GM18526 (cell line): ENCODE data around the gene C1orf52.

Source experiments
- POLR2A ChIP-seq: IDR thresholded peaks from 3 replicates; pipeline ENCODE4 v1.6.1; 2011; ENCODE audit not compliant: insufficient read length; ENCODE audit errors: extremely low read depth

The C1orf52 gene

GRCh38 chr1:85262985-85263384 lies 3.5 kb upstream of the C1orf52 start:
- TF ChIP-seq POLR2A: no peak

DNA sequence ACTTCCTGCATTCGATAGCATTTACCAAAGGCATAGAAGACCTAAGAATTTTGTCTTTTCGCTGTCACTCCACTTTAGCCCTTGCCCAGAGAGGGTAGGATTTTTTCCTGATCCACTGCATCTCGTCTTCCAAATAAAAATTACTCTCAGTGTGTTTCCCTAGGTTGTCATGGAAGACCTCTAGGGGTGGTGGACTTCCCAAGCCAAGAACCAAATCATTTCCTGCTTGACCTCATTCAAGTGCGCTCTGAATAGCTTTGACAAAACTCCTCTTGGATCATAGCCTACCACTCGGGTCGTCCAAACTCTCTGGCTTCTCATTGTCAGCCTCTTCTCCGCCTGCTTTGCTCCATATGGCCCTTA lies 431 bp upstream of the C1orf52 start:
- no peak for TF ChIP-seq POLR2A

DNA sequence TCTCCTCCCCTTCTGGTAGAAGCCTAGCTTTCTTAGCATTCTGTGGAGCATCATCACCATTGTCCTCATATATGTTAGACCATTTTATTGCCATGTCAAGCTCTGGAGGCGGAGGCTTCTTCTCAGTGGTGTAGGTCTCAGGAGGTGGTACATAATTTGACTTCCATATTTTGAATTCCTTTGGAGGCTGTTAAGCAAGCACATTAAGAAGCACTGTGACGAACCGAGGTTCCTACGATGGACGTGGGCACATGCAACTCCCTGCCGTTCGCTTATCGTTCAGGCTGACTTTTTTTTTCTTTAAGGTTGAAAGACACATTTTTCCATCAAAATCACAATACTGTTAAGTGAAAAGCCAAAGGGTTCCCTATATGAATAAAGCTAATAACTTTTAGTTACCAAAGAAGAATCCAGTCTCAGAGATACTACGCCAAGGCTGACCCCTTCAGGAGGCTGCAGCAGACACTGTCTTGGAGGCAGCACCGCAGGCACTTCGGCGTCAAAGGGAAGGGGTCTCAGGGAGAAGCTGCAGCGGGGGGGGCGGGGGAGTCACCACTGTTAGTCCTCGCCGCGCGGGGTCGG lies 835 bp downstream of the C1orf52 start:
- TF ChIP-seq POLR2A: no peak

GRCh38 chr1:85245891-85246290 lies 13.6 kb downstream of the C1orf52 start:
- no peak for TF ChIP-seq POLR2A

DNA sequence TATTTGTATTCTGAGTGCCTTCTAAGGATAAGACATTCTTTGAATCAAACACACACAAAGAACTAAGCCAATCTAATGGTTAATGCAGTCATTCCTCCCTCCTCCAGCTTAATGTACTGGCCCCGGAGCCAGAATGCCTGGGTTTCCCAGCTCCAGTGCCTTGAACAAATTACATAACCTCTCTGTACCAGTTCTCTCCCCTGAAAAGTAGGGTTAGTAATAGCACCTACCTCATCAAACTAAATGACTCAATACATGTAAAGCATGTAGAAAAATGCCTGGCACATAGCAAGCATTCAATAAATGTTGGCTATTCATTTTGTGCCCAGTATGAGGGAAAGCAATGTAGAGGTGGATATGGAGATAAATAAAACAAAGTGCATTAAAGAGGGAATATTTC lies 14.0 kb downstream of the C1orf52 start:
- no peak for TF ChIP-seq POLR2A

DNA sequence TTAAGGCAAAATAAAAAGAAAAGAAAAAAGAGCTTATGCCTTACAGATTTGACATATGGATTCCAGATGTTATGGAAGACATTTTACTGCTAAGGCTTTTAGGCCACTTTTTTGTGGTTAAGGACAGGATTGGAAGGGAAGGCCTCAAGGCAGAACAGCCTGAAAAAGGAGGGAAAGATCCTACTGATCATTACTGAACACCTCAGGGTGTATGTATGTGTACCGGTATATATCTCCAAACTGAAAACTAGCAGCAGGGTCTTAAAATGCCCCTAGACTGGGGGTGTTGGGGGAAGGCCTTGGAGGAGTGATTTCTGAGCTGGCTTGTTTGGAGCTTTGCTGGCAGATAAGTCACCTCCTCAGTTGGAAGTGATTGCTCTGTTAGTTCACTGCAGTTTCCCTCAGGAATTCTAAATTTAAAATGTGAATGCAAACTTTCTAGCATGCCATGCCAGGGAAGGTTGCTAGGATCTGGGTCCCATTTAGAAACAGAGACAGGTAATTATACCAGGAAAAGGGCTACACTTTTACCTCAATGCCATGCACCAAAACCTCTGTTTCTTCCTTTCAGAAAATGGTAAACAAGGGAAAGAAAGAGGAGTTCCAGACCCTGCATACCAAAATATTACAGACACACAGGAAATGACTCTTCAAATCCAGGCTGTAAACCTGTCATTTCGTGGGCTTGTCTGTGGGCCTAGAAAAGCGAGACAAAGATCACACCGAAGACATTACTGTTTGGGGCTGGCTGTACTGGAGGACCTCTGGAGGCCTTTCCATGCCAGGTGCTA lies 15.0 kb downstream of the C1orf52 start:
- TF ChIP-seq POLR2A: no peak

DNA sequence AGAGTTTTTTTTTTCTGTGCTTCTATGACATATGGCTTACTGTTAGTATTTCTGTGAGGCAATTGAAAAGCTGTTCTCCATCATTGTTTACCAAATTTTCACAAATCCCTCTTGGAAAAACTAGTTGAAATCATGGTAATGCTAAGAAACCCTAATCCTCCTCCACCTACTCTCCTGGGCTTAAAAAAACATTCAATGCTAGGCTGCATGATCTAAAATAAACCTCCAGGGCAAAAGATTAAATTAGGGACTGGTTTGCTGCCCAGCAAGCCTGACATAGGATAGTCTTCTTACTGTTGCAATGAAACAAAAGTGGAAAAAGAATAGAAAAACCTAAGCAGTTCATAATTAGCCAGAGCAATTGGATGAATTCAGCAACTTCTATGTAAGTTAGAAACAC lies 16.1 kb downstream of the C1orf52 start:
- TF ChIP-seq POLR2A: no peak

DNA sequence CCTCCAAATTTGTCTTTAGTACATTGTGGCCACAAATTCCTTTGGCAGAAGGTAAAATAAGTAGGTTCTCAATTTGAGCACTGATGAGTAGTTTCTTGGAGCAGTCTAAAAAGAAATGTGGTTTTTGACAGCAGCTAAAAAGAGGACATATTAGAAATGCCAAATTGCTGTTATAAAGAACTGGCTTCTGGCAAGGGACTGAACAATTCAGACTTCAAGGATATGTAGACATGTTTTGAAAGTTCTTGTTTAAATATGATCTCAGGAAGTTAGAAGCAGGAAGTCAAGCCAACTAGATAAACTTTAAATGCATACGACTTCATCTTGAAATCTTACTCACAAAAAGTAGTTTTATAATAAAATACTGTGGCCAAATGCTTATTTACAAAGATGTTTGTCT lies 18.8 kb downstream of the C1orf52 start:
- TF ChIP-seq POLR2A: no peak

DNA sequence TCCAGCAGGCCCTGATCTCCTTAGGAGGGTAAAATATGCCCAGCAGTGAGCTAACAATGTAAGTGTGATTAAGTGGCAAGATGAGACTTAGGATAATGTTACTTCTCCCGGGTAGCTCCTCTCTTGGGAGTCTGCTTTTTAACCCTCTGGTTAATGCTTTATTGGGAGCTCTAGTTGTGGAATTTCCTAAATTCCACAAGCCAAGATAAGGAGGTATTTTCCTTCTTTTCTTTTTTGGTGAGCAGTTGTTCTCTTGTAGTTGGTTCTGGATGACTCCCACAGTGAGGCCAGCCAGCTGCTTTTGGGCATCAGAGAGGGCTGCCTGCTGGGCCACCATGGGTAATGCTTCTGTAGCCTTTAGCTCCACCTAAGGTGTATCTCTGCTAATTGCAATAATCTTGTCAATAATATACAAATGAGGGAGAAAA lies 19.3 kb downstream of the C1orf52 start:
- no peak for TF ChIP-seq POLR2A

DNA sequence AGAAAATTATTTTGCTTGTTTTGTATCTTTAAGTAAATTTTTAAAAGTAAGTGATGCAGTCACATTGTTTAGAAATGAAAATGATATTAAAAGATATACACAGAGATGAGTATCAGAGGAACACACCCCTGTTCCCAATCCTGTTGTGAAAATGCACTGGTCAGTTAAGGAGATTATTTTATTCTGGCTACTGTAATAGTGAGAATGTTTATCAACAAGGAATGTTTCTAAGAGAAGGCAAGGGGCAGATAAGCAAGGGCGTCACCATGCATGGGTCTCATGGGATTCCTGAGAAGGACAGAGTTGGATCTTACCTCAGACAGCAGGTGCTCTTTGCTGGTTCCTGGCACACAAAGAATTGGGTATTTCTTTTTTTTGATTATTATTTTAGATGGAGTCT lies 21.8 kb downstream of the C1orf52 start:
- no peak for TF ChIP-seq POLR2A

DNA sequence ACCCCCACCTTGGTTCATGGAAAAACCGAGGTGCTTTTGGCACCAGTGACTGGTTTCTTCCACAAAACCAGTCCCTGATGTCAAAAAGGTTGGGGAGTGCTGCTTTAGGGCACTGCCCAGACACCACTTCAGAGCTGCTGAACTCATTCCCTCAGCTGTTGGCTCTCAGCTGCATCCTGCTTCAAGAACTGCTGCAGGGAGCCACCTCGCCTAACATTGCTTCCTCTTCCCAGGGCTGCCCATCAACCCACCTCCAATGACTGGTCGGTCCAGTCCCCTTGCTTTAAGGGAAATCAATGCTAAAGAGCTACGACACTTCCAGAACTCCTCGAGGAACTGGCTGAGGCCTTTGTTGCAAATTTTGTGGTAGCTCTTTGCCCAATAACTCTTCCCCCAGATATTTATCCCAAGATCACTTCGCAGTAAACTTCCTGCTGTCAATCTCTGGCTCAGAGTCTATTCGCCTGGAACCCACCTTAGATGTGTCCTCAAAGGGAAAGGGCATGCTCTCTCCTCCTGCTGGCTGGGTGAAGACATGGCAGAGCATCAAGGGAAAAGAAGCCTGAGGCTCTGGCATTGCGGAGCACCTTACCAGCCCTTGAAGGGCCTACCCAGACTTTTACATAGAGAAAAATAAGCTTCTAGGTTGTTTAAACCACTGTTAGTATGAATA lies 29.0 kb downstream of the C1orf52 start:
- no peak for TF ChIP-seq POLR2A

DNA sequence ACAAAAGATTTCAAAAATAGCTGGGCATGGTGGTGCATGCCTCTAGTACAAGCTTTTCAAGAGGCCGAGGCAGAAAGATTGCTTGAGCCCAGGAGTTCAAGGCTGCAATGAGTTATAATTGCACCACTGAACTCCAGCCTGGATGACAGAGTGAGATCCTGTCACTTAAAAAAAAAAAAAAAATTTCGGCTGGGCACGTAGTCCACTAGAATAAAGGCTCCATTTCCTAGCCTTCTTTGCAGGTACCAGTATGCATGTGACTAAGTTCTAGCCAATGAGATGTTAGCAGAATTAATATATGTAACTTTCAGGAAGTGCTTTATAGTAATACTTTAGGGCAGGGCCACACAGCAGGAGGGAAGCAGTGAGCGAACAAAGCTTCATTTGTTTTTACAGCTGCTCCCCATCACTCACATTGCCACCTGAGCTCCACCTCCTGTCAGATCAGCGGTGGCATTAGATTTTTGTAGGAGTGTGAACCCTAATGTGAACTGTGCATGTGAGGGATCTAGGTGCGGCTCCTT lies 29.8 kb downstream of the C1orf52 start:
- TF ChIP-seq POLR2A: no peak

GRCh38 chr1:85228972-85229371 lies 30.5 kb downstream of the C1orf52 start:
- no peak for TF ChIP-seq POLR2A

GRCh38 chr1:85225624-85226380 lies 33.7 kb downstream of the C1orf52 start:
- TF ChIP-seq POLR2A: no peak

GRCh38 chr1:85224734-85225623 lies 34.5 kb downstream of the C1orf52 start:
- no peak for TF ChIP-seq POLR2A

DNA sequence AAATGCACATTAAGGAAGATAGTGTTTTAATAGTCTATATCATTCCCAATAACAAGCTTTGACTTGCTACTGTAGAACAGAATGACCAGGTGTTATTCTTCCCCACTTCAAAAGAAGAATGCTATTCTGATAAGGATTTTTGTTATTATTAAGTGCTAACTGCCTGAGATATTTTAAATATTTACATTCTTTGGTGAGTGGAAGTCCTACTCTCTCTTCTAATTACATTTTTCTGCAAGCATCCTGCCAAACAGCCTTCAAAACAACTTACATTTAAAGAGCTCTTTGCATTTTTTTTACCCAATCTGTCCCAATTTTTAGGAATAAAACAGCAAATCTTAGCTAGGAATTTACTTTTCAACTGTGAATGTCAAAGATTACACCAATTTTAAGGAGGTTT lies 35.2 kb downstream of the C1orf52 start:
- no peak for TF ChIP-seq POLR2A
